Activated CD8-positive, alpha-beta memory T cell treated with anti-CD3 and anti-CD28 coated beads for 36 hours (primary cell): ENCODE data around the gene PTPRN2. TPM values are rescaled to one million over a fixed set of nuclear protein-coding genes. Genes with fewer than 3 reads are reported as not detected.
"Not testable (repeated sequence)": the region's sequence is repeated elsewhere in the genome, so short reads cannot be mapped to it uniquely, and the experiment has no call there.

Source experiments
- CTCF ChIA-PET: fragments of 350-600 bp; sonication (Branson Sonifier 250); formaldehyde crosslinking; loops from one replicate; lab custom pipeline; 2021; ENCODE audit warnings: antibody characterized with exemption; lab: Charles Lee
- POLR2A ChIA-PET: fragments of 350-600 bp; sonication (Branson Sonifier 250); formaldehyde crosslinking; loops from one replicate; lab custom pipeline; 2021; ENCODE audit warnings: antibody characterized with exemption; lab: Charles Lee
- total RNA-seq, 2 experiments: library from RNA; stranded (reverse); gene quantifications; one replicate each; pipeline ENCODE4 v1.2.3, GENCODE V29; 2021

PTPRN2 gene
- total RNA-seq, 2 experiments from 2014 or later: 0.36 to 0.44 TPM

DNA sequence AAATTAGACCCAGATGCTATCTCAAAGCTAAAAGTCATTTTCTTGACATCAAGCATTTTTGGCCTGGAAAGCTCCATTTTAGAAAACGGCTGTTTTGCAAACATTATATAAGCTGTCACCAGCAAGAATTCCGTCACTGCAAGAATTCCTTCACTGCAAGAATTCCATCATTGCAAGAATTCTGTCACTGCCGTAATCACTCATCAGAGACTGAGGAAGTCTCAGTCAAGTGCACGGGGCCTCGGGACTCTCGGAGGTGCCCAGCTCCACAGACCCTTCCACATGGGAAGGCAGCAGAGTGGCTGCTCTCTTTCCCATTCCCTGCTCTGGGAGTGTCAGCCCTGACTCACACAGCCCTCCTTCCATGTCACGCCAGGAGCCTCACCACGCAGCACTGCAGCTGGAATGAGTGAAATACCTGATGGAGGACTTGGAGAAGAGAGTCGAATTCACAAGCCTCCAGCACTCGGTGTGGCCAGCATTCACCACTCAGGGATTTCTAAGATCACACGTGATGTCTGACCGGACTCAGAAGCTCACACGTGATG, 168.3 kb downstream of the PTPRN2 start:
- POLR2A ChIA-PET: no interaction called here
- CTCF ChIA-PET: no interaction called here

DNA sequence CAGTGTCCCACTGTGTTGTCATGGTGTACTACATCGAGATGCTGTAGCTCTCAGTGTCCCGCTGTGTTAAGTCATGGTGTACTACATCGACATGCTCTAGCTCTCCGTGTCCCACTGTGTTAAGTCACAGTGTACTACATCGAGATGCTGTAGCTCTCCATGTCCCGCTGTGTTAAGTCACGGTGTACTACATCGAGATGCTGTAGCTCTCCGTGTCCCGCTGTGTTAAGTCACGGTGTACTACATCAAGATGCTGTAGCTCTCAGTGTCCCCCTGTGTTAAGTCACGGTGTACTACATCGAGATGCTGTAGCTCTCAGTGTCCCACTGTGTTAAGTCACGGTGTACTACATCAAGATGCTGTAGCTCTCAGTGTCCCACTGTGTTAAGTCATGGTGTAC, 169.2 kb downstream of the PTPRN2 start:
- POLR2A ChIA-PET, CTCF ChIA-PET: not testable (repeated sequence)

GRCh38 chr7:158416283-158416933, 171.2 kb downstream of the PTPRN2 start:
- CTCF ChIA-PET: no interaction called here

DNA sequence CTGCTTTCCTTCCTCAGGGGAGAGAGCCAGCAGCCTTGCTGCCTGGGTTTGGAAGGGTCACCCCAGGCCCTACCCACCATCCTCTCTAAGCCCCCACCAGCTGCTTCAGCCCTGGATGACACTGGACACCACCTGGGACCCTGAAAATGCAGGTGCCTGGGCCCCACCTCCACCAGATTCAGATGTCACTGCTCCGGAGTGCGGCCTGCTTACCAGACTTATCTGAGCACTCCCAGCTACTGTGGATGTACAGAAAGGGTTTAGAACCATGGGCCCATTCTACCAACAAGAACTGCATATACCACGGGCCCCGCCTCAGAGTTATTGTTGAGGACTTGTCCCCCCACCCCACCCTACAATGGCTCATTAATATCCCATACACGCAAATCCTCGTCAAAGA, 172.3 kb downstream of the PTPRN2 start:
- ChIA-PET CTCF (no interaction called here), POLR2A (no interaction called here)

More at GRCh38 chr7:158416283-158416933, 171.2 kb downstream of the PTPRN2 start:
- POLR2A ChIA-PET: no interaction called here

DNA sequence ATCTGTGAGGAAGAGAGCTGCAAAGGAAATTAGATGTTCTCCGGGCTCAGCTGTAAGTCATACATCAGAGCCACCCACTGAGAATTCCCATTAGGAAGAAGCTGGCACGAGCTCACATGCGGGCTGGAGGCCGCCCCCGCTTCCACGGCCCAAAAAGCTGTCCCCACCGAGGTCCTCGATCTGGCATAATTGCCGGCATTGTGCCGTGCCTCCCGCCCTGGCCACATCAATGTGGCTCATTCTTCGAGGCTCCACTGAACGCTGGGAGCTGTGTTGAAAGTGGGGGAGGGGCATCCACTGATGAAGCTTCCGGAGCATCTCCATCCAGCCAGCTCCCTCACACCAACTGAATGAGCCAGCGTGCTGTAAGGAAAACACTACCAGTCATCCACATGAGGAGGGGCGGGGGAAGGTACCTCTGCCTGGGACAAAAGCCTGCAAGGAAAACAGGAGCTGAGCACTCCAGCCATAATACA, 173.1 kb downstream of the PTPRN2 start:
- CTCF ChIA-PET: no interaction called here
- POLR2A ChIA-PET: no interaction called here

DNA sequence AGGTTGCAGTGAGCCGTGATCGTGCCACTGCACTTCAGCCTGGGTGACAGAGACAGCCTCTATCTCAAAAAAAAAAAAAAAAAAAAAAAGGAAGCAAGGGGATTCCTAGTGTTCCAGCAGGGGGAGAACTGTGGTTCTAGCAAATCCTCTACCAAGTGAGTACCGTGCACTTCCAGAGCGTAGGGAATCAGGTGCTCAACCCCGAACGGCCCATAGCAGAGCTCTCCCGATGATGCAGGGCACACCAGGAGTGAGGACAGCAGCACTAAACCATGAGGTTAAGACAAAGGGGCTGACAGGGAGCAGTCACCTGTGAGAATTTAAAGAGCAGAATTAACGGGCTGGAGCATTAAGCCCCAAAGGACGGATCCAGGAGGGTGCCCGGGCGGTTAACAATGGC, 173.6 kb downstream of the PTPRN2 start:
- CTCF ChIA-PET: no interaction called here
- POLR2A ChIA-PET: no interaction called here

- ChIA-PET CTCF (no interaction called here), POLR2A (no interaction called here)
These were observed 176.2 kb downstream of the PTPRN2 start for GRCh38 chr7:158411232-158411950.

DNA sequence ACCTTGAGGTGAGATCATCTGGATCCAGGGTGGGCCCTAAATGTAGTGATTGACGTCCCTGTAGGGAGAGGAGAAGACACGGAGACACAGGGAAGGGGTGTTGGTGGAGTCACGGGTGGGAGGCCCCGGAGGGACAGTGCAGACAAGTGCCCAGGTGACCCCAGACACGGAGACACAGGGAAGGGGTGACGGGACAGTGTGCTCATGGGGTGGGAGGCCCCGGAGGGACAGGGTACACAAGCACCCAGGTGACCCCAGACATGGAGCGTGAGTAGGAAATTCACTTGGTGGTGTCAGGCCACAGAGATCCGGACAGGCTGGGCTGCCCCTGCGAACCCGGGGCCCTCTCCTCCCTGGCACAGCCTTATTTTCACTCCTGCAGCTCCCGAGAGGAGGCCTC, 176.9 kb downstream of the PTPRN2 start:
- POLR2A ChIA-PET: no interaction called here

DNA sequence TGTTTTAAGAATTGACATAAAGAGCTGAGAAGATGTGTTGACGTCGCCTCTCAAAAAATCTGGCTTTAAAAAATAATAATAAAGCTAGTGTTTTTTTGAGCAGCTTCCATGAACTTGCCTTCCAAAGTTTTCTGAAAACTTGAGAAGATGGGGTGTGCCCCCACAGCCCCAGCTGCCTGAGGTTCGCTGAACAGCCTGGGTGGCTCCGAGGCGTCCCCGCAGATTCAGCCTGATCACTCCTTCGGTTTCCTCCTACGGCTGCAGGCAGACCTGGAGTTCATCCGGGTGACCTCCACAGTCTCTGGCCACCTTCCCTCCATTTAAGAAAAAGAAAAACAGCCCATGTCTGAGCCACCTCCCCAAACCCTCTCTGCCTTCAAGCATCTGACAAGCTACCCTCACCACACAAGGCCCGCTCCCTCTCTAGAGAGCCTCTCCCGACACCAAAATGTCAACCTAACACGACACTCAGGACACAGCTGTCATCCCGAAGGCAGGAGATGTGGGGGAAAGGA, 177.8 kb downstream of the PTPRN2 start:
- ChIA-PET POLR2A (no interaction called here), CTCF (no interaction called here)

More for the DNA sequence above, 176.9 kb downstream of the PTPRN2 start:
- CTCF ChIA-PET: no interaction called here

GRCh38 chr7:158409120-158409519, 178.5 kb downstream of the PTPRN2 start:
- CTCF ChIA-PET: no interaction called here

DNA sequence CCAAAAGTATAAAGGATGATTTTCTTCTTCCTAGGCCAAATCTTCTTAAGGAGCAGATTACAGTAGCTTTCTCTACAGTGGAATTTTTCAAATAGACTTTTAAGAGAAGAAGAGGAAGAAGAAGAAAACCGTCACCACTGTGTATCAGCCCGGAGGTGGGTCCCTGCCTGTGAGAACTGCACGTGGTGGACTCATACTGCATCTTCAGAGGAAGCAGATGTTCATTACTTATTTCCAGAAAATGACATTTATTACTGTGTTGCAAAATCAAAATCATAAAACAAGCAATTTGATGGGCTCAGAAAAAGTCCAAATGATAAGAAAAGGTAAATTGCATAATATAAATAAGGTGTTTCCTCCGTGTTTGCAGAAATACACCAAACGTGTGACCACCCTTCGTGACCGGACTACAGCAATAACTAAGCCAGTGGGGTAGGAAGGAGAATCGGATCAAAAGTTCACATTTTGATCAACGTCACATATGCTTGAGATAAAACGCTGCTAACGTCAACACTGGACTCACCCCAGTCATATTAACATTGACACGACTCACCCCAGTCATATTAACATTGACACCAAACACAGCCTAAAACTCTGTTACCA, 179.2 kb downstream of the PTPRN2 start:
- ChIA-PET CTCF (no interaction called here), POLR2A (no interaction called here)

More at GRCh38 chr7:158409120-158409519, 178.5 kb downstream of the PTPRN2 start:
- POLR2A ChIA-PET: no interaction called here

DNA sequence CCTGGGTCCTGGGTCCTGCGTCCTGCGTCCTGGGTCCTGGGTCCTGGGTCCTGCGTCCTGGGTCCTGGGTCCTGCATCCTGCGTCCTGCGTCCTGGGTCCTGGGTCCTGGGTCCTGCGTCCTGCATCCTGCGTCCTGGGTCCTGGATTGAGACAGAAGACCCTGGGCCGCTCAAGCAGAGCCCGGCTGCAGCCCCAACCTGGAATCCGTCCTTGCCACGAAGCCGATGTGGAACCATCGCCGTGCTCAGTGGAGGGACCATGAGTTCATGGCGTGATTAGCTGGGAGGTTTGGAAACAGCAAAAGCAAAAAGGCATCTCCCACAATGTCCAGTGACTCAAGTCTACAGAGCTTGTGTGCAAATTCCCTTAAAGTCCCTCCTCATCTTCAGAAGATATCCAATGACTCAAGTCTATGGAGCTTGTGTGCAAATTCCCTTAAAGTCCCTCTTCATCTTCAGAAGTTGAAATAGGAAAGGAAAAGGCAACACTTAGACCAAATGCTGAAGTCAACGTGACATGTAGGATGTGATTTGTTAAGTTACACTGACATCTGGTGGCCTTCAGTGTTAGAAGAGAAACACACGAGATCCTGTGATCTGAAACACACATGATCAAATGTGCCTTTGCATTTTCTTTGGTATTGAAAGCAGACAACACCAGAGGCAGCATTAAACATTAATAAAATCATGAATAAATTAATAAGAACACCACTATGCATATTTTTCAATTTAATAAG, 179.9 kb downstream of the PTPRN2 start:
- CTCF ChIA-PET: no interaction called here
- POLR2A ChIA-PET: no interaction called here

DNA sequence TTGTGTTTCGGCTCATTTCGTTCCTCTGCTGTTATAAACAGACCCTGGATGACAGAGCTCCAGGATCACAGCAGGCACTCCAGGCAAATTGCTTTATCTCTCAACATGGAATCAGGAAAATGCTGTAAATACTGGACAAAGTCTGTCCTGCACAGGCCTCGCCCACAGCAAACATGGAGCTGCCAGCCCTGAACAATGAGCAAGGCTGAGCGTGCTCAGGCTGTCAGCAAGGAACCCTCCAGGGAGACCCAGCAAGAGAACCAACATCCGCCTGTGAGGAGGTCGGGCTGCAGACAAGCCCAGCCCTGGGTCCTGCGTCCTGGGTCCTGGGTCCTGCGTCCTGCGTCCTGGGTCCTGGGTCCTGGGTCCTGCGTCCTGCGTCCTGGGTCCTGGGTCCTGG, 180.8 kb downstream of the PTPRN2 start:
- CTCF ChIA-PET: no interaction called here
- POLR2A ChIA-PET: no interaction called here

- ChIA-PET POLR2A (no interaction called here), CTCF (no interaction called here)
These were observed 181.3 kb downstream of the PTPRN2 start for GRCh38 chr7:158406364-158406763.

DNA sequence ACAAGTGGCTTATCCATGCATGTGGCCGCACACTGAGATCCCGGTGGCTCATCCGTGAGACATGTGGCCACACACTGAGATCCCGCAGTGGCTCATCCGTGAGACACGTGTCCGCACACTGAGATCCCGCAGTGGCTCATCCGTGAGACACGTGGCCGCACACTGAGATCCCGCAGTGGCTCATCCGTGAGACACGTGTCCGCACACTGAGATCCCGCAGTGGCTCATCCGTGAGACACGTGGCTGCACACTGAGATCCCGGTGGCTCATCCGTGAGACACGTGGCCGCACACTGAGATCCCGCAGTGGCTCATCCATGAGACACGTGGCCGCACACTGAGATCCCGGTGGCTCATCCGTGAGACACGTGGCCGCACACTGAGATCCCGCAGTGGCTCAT, 181.9 kb downstream of the PTPRN2 start:
- CTCF ChIA-PET, POLR2A ChIA-PET: not testable (repeated sequence)

- CTCF ChIA-PET: no interaction called here
- POLR2A ChIA-PET: no interaction called here
These were observed 182.3 kb downstream of the PTPRN2 start for GRCh38 chr7:158405324-158405723.

DNA sequence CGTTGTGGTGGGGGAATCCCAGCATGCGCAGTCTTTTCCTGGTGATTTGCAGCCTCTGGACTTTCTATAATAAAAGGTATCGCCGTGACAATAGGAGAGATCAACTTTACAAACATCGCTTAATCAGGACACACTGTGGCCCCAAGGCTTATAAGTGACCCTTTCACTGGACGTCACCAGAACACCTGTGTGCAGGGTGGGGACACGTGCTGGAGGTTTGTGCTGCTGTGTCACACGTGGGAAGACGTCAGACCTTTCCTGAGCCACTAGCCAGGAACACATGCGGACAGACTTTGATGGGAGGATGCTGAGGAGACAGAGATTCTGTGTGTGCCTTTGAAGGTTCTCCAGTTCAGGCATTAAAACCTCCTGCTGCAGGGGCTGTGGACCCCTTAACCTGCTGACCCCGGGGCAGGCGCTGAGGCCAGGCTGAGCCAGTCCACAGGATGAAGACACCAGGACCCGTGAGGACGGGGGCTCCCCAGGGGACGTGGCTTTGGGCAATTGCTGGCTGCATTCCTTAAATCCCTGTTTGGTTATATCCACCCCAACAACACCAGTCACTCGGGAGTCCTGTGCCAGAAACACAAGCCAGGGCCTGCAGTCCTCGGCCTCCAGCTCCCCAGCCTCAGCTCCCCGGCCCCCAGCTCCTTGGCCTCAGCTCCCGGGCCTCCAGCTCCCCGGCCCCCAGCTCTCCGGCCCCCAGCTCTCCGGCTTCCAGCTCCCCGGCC, 183.4 kb downstream of the PTPRN2 start:
- ChIA-PET POLR2A (no interaction called here), CTCF (no interaction called here)

DNA sequence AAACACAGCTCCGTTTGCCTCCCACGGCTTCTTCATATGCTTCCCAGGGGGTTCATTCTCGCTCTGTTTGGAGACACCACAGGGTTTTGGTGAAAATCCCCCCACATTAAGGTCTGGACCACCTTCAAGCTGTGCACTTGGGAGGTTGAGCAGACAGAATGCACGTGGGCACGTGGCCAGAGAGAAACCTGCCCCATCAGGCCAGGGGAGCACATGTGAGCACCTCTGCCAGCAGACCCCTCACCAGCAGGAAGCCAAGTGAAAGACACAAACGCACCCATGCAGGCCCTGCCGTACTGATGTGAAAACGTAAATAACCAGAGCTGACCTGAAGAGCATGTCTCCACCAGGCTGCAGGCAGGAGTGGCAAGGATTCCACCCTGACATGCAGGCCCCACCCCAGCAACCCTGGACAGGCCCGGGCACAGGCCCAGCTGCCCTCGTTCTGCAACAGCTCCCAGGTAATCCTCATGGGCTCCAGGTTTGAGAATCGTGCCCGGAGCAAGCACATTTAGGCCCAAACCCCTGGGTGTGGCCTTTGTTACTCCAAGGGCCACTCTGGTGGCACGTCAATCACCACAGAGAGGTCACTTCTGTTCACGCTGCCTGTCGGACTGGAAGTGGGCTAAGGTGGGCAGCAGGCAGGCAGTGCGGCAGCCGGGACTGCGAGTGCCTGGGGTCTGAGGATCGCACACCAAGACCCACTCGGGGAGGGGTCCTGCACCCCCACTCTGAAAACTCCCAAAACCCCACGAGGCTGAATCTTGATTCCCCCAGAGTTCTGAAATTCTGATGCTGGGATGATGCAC, 184.4 kb downstream of the PTPRN2 start:
- POLR2A ChIA-PET: no interaction called here
- CTCF ChIA-PET: no interaction called here
